Astrocyte (in vitro differentiated cells and primary cell): ENCODE measurements around the gene OR52E8.

Source experiments
- CTCF ChIP-seq: IDR thresholded peaks from 2 replicates; pipeline ENCODE4 v1.5.1; 2011; ENCODE audit warnings: low read depth, mild to moderate bottlenecking, inconsistent platforms, low read length, moderate library complexity; ENCODE audit not compliant: insufficient read depth
- EZH2 ChIP-seq: IDR thresholded peaks from 2 replicates; pipeline ENCODE4 v1.6.1; 2012; ENCODE audit warnings: mild to moderate bottlenecking, low read length, inconsistent platforms; ENCODE audit not compliant: insufficient read depth

- TF ChIP-seq CTCF (no peak), EZH2 (no peak)
Observed at GRCh38 chr11:5881756-5882155, 24.3 kb upstream of the OR52E8 start.
